SK-N-SH treated with all-trans-retinoic acid at 6 μM for 48 hours (cell line): ENCODE results near the gene KCNK2.

Source experiments
- ARNTL ChIP-seq: fragments of 450-650 bp; formaldehyde crosslinking; IDR thresholded peaks from 2 replicates; pipeline ENCODE4 v1.5.0; 2020; ENCODE audit warnings: low read depth, mild to moderate bottlenecking, moderate library complexity, borderline replicate concordance
- PPARA ChIP-seq: fragments of 250-450 bp; sonication (Bioruptor Pico); IDR thresholded peaks from 2 replicates; pipeline ENCODE4 v1.5.0; 2020; ENCODE audit warnings: mild to moderate bottlenecking, borderline replicate concordance
- RARB ChIP-seq: fragments of 250-450 bp; sonication (Bioruptor Pico); IDR thresholded peaks from 2 replicates; pipeline ENCODE4 v1.8.0; 2021; ENCODE audit warnings: mild to moderate bottlenecking, moderate library complexity
- TOX ChIP-seq: fragments of 250-450 bp; sonication (Bioruptor Pico); IDR thresholded peaks from 2 replicates; pipeline ENCODE4 v1.8.0; 2021; ENCODE audit warnings: mild to moderate bottlenecking, moderate library complexity, borderline replicate concordance
- ZFP3 ChIP-seq: fragments of 250-450 bp; sonication (Bioruptor Pico); IDR thresholded peaks from 2 replicates; pipeline ENCODE4 v1.5.0; 2020; ENCODE audit warnings: mild to moderate bottlenecking, moderate library complexity
- ZNF565 ChIP-seq: fragments of 450-650 bp; formaldehyde crosslinking; conservative IDR thresholded peaks from 2 replicates; pipeline ENCODE4 v1.5.0; 2020; ENCODE audit warnings: low read depth, mild to moderate bottlenecking, moderate library complexity
- ZNF70 ChIP-seq: fragments of 450-650 bp; formaldehyde crosslinking; IDR thresholded peaks from 2 replicates; pipeline ENCODE4 v1.5.0; 2020; ENCODE audit warnings: mild to moderate bottlenecking, moderate library complexity
- ZNF8 ChIP-seq: fragments of 450-650 bp; formaldehyde crosslinking; IDR thresholded peaks from 2 replicates; pipeline ENCODE4 v1.5.0; 2020; ENCODE audit warnings: mild to moderate bottlenecking, moderate library complexity
- TF ChIP-seq, protein P1 (sequence below): fragments of 250-450 bp; sonication (Bioruptor Pico); IDR thresholded peaks from 2 replicates; pipeline ENCODE4 v1.8.0; 2020; ENCODE audit warnings: mild to moderate bottlenecking, moderate library complexity, borderline replicate concordance
- TF ChIP-seq, protein P2 (sequence below): fragments of 250-450 bp; sonication (Bioruptor Pico); IDR thresholded peaks from 2 replicates; pipeline ENCODE4 v1.5.1; 2021; ENCODE audit warnings: mild to moderate bottlenecking, moderate library complexity

DNA sequence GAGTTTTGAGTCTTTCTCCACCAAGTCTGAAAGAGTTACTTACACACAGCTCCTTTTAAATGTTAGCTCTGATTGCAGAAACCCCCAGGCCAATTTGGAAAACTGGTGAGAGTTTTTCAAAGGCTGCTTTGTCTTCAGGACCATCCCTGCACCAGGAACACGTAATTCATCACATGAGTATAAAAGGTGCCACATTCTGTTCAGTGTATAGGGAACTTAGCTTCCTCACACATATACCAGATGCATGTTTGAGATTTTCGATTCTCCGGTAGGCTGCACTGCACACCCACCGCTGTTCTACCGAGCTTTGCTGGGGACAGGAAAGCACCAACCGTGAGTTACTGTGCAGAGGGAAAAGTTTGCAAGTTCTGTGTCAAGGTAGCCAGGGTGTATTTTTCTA, 28.3 kb upstream of the KCNK2 start:
- TF ChIP-seq ZFP3 (no peak), TOX (CRISPR knock-in tag) (no peak), ZNF70 (no peak), ZNF8 (CRISPR knock-in tag) (no peak), ARNTL (CRISPR knock-in tag) (no peak), RARB (no peak), ZNF565 (no peak), PPARA (CRISPR knock-in tag) (no peak)
- TF ChIP-seq, protein P1, sequence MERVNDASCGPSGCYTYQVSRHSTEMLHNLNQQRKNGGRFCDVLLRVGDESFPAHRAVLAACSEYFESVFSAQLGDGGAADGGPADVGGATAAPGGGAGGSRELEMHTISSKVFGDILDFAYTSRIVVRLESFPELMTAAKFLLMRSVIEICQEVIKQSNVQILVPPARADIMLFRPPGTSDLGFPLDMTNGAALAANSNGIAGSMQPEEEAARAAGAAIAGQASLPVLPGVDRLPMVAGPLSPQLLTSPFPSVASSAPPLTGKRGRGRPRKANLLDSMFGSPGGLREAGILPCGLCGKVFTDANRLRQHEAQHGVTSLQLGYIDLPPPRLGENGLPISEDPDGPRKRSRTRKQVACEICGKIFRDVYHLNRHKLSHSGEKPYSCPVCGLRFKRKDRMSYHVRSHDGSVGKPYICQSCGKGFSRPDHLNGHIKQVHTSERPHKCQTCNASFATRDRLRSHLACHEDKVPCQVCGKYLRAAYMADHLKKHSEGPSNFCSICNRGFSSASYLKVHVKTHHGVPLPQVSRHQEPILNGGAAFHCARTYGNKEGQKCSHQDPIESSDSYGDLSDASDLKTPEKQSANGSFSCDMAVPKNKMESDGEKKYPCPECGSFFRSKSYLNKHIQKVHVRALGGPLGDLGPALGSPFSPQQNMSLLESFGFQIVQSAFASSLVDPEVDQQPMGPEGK = no peak
- TF ChIP-seq, protein P2, sequence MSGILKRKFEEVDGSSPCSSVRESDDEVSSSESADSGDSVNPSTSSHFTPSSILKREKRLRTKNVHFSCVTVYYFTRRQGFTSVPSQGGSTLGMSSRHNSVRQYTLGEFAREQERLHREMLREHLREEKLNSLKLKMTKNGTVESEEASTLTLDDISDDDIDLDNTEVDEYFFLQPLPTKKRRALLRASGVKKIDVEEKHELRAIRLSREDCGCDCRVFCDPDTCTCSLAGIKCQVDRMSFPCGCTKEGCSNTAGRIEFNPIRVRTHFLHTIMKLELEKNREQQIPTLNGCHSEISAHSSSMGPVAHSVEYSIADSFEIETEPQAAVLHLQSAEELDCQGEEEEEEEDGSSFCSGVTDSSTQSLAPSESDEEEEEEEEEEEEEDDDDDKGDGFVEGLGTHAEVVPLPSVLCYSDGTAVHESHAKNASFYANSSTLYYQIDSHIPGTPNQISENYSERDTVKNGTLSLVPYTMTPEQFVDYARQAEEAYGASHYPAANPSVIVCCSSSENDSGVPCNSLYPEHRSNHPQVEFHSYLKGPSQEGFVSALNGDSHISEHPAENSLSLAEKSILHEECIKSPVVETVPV (CRISPR knock-in tag) = no peak
